NCI-H510A (cell line): ENCODE results near the gene FAM50B.

Experiments used
- DNase-seq: peaks from one replicate; lab custom pipeline; 2025; lab: John Stamatoyannopoulos, UW

FAM50B gene

DNA sequence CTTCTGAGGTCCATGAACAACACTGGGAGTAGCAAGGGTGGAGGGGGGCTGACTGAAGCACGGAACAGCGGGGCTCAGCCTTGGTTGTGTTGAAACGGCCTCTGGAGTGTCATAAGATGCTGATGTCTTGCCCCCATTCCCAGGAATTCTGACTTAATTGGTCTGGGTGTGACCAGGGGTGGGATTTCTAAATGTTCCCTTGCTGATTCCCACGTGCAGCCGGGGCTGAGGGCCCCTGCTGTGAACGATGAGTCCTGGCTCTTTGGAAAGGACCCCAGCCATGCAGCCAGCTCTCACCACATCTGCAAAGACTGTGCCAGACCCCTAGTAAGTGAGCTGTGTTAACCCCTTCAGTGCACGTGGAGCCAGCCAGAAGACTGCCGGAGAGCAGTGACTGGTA lies 28.6 kb upstream of the FAM50B start:
- DNase-seq, result no peak

GRCh38 chr6:3822747-3823445 lies 26.3 kb upstream of the FAM50B start:
- DNase-seq, result no peak

GRCh38 chr6:3823671-3824070 lies 25.5 kb upstream of the FAM50B start:
- DNase-seq, result no peak

- no peak for DNase-seq
These were observed 23.8 kb upstream of the FAM50B start for GRCh38 chr6:3825331-3825831.

DNA sequence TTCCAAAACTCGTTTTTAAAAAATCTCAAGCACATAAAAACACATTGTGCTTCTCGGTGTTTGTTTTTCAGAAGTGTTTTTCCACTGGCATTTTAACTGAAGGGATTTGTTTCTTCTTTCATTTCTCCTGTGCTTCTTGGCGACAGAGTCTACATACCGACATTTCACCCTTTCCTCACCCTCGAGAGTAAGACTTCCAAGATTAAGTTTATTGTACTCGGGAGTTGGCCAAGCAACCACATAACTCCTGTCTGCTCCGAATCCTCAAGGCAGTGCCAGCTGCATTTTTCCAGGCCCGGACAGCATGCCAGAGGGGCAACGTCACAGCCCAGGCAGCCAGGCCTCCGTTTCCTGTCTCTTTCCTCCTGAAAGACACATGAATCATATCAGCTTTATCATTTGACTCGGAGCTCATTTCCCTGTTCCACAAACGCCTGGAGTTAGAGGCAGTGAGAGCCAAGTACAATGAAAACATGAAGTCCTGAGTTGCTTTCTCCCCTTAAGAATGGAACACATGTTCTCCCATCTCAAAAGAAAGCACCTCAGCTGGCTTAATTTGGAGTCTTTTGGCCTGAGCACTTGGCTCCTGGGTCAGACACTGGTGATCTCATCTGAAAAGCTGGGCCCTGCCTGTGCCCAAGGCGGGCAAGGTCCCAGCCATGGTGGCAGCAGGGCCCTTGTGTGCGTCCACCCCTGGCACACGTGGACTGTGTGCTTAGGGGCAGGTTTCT lies 23.2 kb upstream of the FAM50B start:
- DNase-seq, result no peak

GRCh38 chr6:3829285-3829684 lies 19.9 kb upstream of the FAM50B start:
- no peak for DNase-seq

DNA sequence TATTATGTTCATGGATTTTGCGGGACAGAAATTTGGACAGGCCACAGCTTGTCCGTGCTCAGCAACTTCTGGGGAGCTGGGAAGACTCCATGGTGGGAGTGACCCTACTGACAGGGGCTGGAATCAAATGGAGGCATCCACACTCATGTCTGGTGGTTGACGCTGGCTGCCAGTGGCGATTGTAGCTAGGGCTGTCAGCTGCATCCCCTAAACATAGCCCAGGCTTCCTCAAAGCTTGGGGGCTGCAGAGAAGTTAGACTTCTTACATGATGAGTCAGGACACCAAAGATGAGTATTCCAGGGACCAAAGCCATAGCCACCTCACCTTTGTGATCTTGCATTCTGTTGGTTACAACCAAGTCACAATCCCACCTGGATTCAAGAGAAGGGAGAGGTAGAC lies 18.4 kb upstream of the FAM50B start:
- DNase-seq, result no peak

DNA sequence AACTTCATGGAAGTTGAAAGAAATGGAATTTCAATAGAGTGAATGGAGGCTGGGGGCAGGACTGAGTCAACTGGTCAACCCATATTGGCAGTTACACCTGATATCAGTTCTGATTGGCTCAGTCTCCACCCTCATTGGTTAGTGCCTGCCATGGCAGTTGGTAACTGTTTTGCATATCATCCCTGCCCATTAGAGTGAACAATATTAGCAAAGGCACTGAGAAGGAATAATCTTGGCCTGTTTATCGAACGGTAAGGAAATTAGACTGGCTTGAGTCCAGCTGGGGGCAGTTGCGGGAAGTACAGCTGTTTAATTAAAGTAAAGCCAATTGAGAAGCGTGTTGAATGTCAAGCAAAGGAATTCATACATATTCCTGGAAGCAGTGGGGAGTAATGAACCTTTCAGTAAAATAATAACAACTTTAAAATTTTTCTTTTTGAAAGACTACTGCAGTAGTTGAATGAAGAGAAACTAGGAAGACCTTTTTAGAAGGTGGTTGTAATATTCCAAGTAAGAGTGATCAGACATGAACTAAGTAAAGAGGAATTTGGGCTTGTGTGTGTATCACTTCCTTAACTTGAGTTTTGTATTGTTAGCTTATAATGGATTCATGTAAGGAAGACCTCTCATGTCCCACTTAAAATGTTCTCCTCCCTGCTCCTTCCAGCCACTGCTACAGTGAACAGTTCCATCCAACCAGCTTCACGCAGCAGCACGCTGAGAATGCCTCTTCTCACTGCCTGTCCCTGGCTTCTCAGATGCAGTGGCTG lies 17.2 kb upstream of the FAM50B start:
- no peak for DNase-seq

- DNase-seq, result no peak
These were observed 14.0 kb upstream of the FAM50B start for GRCh38 chr6:3835055-3835731.

DNA sequence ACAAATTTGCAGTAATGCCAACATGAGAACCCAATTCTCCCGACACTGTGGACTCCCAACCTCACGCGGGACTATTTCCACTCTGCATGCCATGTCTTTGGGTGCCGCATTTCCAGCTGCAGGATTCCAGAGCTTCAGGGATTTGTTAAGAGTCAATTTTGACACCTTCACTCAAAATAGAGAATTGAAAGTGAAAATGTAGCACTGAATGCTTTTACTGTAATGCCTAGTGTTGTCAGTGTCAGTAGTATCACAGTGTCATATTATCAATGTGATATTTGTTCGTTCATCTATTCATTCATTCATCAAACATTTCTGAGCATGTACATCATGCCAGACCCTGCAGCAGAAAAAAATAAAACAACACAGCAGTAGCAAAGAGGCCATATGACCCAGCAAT lies 13.4 kb upstream of the FAM50B start:
- no peak for DNase-seq

GRCh38 chr6:3836566-3836965 lies 12.6 kb upstream of the FAM50B start:
- DNase-seq, result no peak

DNA sequence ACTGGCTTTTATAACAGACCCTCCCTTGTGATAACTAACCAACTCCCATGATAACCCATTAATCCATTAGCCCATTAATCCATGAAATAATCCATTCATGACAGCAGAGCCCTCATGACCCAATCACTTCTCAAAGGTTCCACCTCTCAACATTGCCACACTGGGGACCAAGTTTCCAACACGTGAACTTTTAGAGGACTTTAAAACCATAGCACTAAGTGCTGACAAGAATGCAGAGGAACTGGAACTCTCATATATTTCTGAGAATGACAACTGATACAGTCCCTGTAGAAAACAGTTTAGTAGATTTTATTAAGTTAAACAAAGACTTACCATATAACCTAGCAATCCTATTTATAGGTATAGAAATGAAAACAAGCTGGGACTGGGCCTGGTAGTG lies 11.4 kb upstream of the FAM50B start:
- DNase-seq, result no peak

- DNase-seq, result no peak
These were observed 9.9 kb upstream of the FAM50B start for GRCh38 chr6:3838992-3839867.

GRCh38 chr6:3841066-3841454 lies 8.1 kb upstream of the FAM50B start:
- no peak for DNase-seq

DNA sequence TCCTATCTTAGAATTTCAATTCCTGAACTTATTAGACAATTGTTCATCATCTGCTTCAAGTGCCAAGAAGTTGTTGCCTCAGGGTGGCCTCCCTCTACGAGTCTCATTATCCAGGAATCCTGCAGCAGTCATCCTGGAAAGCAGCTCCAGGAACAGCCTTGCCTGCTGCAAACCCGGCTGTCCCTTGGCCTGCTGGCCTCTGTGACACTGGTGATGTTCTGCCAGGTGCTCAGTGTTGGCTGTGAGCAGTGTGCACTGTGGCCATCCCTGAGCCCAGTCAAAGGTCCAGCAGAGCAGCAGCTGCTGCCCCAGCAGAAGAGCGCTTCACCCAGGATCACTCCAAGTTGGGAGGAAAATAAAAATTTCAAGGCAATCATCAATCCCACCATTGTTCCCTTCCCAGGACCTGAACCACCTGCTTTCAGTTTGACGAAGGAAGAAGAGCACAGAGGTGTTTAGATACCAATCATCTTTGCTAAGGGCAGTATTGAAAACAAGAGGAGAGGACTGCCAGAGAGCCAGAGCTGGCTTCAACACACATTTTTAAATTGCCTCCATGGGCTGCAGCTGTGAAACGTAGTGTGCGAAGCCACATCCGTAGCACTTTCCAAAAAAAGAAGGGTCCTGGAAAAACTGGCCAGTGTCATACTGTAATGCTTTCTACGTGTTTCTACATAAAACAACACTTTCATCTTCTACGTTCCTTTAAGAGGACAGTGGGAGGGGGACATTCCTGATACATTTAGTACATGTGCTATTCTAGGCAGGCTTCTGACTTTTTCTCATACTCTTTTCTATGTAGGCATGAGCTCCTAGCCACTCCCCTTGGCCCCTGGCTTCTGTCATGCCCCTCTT lies 7.2 kb upstream of the FAM50B start:
- no peak for DNase-seq

DNA sequence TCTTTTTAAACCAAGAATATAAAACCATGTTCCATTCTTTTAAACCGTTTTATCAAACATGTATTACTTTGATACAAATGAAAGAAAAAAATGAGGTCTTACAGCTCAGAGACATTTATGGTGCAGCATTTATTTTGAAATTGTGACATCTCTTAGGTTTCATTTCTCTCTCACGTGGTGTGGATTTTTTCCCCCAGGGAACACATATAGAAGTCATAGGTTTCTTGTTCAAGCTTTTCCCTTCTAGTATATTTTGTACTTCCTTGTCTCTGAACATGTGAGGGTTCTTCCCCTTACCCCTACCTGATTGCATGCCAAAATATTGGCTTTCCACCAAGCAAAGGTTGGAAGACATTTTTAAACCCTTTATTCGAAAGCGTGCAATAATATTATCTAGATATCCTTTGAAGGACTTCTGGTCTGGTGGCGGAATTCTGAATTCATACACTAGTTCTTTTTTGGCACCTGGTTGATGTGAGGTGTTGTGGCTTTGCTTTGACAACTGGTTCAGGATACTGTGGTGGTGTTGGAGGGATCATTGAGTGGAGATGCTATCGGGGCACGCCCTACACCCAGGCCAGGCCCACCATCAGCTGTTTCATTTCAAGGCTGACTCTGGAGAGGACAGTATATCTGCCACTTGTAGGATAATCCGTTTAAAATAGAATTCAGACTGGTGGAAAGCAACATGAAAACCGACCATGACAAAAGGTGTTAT lies 5.6 kb upstream of the FAM50B start:
- no peak for DNase-seq

DNA sequence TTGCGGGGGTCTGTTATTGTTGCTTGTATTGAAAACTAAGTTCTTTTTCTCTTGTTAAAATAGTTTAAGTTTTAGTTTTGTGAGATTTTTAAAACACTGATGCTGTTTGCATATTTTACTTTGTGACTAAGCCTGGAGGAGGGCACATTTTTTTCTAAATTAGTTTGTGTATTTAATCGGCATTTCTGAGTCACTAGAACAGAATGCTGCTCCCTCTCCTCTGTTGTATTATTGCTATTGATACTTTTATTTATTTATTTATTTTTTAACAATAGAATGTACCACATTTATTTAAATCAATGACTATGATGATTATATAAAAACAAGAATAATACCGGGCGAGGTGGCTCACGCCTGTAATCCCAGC lies 5.1 kb upstream of the FAM50B start:
- DNase-seq, result no peak

GRCh38 chr6:3847521-3847920 lies 1.7 kb upstream of the FAM50B start:
- no peak for DNase-seq

DNA sequence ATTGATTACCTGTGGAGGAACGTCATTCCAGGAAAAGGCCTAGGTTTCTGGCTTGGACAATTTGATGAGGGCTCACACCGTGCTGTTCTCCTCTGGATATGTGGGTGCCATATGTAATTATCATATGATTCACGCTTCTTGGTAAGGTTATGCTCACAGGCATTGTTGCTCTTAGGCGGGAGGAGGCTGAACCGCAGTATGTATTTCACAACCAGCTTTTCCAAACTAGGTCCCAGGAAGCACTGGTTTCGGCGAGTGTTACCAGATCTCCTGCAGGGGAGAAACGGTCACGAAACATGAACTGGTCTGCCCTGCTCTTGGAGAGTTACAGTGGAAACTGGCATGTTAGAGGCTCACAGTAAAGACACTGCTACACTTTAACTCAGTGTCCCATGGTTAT lies 793 bp upstream of the FAM50B start:
- no peak for DNase-seq
